ENCODE results near the gene NDN.

GRCh38 chr15:23694592-23694991, 7.5 kb upstream of the NDN start:
- TF ChIP-seq, protein P1, sequence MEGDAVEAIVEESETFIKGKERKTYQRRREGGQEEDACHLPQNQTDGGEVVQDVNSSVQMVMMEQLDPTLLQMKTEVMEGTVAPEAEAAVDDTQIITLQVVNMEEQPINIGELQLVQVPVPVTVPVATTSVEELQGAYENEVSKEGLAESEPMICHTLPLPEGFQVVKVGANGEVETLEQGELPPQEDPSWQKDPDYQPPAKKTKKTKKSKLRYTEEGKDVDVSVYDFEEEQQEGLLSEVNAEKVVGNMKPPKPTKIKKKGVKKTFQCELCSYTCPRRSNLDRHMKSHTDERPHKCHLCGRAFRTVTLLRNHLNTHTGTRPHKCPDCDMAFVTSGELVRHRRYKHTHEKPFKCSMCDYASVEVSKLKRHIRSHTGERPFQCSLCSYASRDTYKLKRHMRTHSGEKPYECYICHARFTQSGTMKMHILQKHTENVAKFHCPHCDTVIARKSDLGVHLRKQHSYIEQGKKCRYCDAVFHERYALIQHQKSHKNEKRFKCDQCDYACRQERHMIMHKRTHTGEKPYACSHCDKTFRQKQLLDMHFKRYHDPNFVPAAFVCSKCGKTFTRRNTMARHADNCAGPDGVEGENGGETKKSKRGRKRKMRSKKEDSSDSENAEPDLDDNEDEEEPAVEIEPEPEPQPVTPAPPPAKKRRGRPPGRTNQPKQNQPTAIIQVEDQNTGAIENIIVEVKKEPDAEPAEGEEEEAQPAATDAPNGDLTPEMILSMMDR (IDR thresholded peaks at IDR 0.05) = no peak
- TF ChIP-seq POLR2A (IDR thresholded peaks at IDR 0.05) = no peak

Measured in thyroid gland (tissue), 4 donors.